ENCODE data around the gene RPN2.

GRCh38 chr20:37271421-37271768 is 92.3 kb downstream of the RPN2 start:
- TF ChIP-seq CHD1 (IDR thresholded peaks at IDR 0.05; ENCODE audit: low read depth, low read length) (no peak), GABPA (IDR thresholded peaks at IDR 0.05; ENCODE audit: low read depth) (no peak), TAF1 (IDR thresholded peaks at IDR 0.05; ENCODE audit: borderline replicate concordance, low read depth, low read length) (no peak), POLR2AphosphoS5 (IDR thresholded peaks at IDR 0.05; ENCODE audit: low read length) (no peak), ZNF24 (IDR thresholded peaks at IDR 0.05) (no peak), POLR2A (IDR thresholded peaks at IDR 0.05; ENCODE audit: low read depth, low read length) (no peak), PRDM15 (CRISPR knock-in tag; IDR thresholded peaks at IDR 0.05) (no peak), SP1 (IDR thresholded peaks at IDR 0.05; ENCODE audit: low read depth, low read length) (no peak), CEBPB (IDR thresholded peaks at IDR 0.05; ENCODE audit: borderline replicate concordance in 1 of 2, low read depth in 2 of 2, low read length in 2 of 2) (no peak), ZNF207 (IDR thresholded peaks at IDR 0.05; ENCODE audit: borderline replicate concordance) (no peak)
- TF ChIP-seq, protein P1, sequence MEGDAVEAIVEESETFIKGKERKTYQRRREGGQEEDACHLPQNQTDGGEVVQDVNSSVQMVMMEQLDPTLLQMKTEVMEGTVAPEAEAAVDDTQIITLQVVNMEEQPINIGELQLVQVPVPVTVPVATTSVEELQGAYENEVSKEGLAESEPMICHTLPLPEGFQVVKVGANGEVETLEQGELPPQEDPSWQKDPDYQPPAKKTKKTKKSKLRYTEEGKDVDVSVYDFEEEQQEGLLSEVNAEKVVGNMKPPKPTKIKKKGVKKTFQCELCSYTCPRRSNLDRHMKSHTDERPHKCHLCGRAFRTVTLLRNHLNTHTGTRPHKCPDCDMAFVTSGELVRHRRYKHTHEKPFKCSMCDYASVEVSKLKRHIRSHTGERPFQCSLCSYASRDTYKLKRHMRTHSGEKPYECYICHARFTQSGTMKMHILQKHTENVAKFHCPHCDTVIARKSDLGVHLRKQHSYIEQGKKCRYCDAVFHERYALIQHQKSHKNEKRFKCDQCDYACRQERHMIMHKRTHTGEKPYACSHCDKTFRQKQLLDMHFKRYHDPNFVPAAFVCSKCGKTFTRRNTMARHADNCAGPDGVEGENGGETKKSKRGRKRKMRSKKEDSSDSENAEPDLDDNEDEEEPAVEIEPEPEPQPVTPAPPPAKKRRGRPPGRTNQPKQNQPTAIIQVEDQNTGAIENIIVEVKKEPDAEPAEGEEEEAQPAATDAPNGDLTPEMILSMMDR (IDR thresholded peaks at IDR 0.05 in 2 of 3, conservative IDR thresholded peaks at IDR 0.05 in 1 of 3; ENCODE audit: control insufficient read depth in 2 of 3, extremely low read depth in 1 of 3, insufficient read depth in 1 of 3, low read depth in 3 of 3, low read length in 3 of 3): no peak
